AG04449 (cell line): Measurements from ENCODE around the gene FHAD1.
"Not testable (repeated sequence)": the region's sequence is repeated elsewhere in the genome, so short reads cannot be mapped to it uniquely, and the experiment has no call there.

Experiments
- CTCF ChIA-PET: fragments of 350-600 bp; formaldehyde crosslinking; extraction: SDS; loops from one replicate; lab custom pipeline; 2021; ENCODE audit warnings: antibody characterized with exemption; lab: Yijun Ruan, JAX
- POLR2A ChIA-PET: fragments of 400-600, 350-600 bp; formaldehyde crosslinking; extraction: SDS; loops from one replicate; lab custom pipeline; 2020; ENCODE audit warnings: antibody characterized with exemption, inconsistent platforms; lab: Yijun Ruan, JAX
- DNase-seq: peaks from one replicate; pipeline ENCODE4 v3.0.0-alpha.2; 2010; ENCODE audit warnings: low read depth, low spot score
- H3K4me3 ChIP-seq: 2 replicates; pipeline ENCODE4 v1.5.1; 2011; ENCODE audit warnings: low read depth, mild to moderate bottlenecking, control low read depth, low read length
- CTCF ChIP-seq: IDR thresholded peaks from one replicate; pipeline ENCODE4 v1.5.1; 2011; ENCODE audit warnings: mild to moderate bottlenecking, moderate library complexity, low read length, control low read depth, inconsistent platforms; ENCODE audit not compliant: insufficient read depth; ENCODE audit errors: missing control alignments

Gene FHAD1

DNA sequence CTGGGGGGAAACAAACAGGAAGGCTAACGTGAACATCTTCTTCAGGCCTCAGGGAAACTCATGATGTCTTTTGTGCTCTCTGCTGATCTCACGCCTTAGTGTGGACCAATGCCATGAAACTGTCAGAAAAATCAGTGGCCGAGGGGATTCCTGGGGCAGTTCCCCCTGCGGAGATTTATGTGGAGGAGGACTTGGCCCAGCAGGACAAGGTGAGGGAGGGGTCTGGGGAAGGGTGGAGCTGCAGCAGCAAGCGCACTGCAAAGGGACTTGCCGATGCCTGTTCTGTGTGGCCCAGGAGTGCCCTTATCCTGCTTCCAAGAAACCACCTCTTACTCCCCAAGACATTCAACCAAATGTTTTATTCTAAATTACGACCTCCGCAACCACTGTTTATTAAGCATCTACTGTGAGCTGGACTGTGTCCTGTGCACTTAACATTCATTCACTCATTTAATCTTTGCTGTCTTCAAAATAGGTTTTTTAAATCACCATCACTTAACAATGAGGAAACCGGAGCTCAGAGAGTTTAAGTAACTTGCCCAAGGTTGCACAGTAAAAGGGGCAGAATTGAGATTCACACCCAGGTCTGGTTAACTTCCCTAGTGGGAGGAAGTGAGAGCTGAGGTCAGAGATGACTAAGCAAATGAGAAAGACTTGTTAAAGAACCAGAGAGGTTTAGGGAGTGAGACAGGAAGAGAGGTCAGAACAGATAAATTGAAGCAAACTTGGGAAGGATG is 49.7 kb downstream of the FHAD1 start:
- no peak for DNase-seq
- no peak overlapping the region for H3K4me3 ChIP-seq
- no peak for TF ChIP-seq CTCF
- ChIA-PET POLR2A (no interaction called here), CTCF (interaction anchor here (0.8 to 1.6 kb wide), 6 partner anchors 8 to 171 kb away, joined by 3 to 6 read pairs (median 3); partner anchors contain the start of gene TMEM51)

GRCh38 chr1:15297975-15298374 is 51.0 kb downstream of the FHAD1 start:
- DNase-seq, H3K4me3 ChIP-seq, POLR2A ChIA-PET: not testable (repeated sequence)
- CTCF ChIA-PET = interaction anchor here (1.4 to 1.5 kb wide), 2 partner anchors 145 to 169 kb away, joined by 3 read pairs; partner anchors contain the start of gene TMEM51

DNA sequence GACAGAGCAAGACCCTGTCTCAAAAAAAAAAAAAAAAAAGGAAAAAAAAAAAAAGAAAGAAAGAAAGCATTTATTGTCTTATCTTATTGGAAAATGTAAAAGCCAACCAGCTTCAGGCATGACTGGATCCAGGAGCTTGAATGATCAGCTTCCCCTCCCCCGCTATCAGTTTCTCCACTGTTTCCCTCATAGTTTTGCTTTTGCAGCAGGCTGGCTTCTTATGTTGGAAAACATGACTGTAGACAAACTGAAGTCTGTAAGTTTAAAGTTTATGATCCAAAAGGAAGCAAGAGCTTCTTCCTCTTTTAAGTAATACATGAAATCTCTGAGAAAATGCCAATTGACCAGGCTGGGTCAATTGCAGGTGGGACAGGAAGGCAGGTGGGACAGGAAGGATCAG is 52.2 kb downstream of the FHAD1 start:
- no peak for TF ChIP-seq CTCF
- CTCF ChIA-PET = interaction anchor here (1.1 to 2.1 kb wide), 3 partner anchors 25 to 170 kb away, joined by 3 to 10 read pairs (median 4); no protein-coding TSS in a partner anchor
- no peak overlapping the region for H3K4me3 ChIP-seq
- no peak for DNase-seq
- POLR2A ChIA-PET = no interaction called here

DNA sequence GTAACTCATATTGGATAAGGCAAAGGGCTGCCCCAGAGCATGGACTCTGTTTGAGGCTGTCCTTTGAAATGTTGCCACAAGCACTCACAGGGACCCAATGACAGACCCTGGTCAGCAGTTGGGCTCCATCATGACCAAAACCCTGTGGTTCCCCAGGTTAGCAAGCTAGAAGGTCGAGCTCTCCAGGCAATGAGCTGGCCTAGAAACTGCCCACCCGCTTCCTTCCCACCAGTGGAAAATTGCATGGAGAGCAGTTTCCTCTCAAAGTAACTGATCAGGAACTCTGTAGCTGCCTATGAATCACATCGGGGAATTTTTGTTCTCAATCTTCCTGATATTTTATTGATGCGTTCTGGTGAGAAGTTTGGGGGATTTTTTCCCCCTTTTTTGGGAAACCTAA is 52.8 kb downstream of the FHAD1 start:
- CTCF ChIA-PET = interaction anchor here (1.1 to 2.1 kb wide), 2 partner anchors 24 to 132 kb away, joined by 4 to 10 read pairs; no protein-coding TSS in a partner anchor
- POLR2A ChIA-PET = no interaction called here
- no peak for TF ChIP-seq CTCF

DNA sequence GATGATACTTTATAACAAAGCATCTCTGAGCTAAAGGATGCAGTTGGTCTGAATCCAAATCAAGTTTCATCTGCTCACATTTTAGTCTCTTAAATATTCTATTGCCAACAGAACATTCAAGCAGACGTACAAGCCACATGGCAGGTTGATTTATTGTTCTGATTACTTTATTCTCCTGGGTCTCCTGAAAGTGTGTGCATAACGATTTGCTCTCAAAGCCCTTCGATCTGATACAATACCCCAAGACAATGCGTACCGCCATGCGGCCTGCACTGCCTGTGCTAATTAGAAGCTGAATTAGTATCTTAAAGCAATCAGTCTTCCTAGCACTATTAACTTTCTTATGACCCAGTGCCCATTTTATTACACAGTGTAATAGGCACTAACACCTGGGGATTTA is 56.9 kb downstream of the FHAD1 start:
- CTCF ChIA-PET = interaction anchor here (0.8 to 3.6 kb wide), 18 partner anchors 9 to 196 kb away, joined by 3 to 39 read pairs (median 5); no protein-coding TSS in a partner anchor
- no peak overlapping the region for H3K4me3 ChIP-seq
- no peak for DNase-seq
- TF ChIP-seq CTCF = no peak
- POLR2A ChIA-PET = no interaction called here

More for the DNA sequence above, 52.8 kb downstream of the FHAD1 start:
- no peak overlapping the region for H3K4me3 ChIP-seq
- DNase-seq = no peak

GRCh38 chr1:15304708-15305467 is 57.9 kb downstream of the FHAD1 start:
- ChIA-PET POLR2A (no interaction called here), CTCF (interaction anchor here (0.6 to 3.6 kb wide), 28 partner anchors 8 to 204 kb away, joined by 3 to 39 read pairs (median 4); no protein-coding TSS in a partner anchor)
- peak; percentile 56 for TF ChIP-seq CTCF
- no peak for DNase-seq
- H3K4me3 ChIP-seq = peak overlapping the region; percentile 16
